Measurements from ENCODE around the gene GRIN3B. TPM values are rescaled to one million over a fixed set of nuclear protein-coding genes. Genes with fewer than 3 reads are reported as not detected.

The GRIN3B gene
- polyA plus RNA-seq, 2 of the 4 experiments (the other 2 are of a cell fraction), result 0.67 to 1.5 TPM

GRCh38 chr19:1054102-1055027, 54.1 kb downstream of the GRIN3B start:
- 87% methylated on average over 11 of the region's 28 CpGs for WGBS (ENCODE audit: missing lambda C conversion rate)
- TF ChIP-seq HDAC2 (IDR thresholded peaks at IDR 0.05) (0 out of 2 replicates have a peak, but pooled peaks have one; percentile 18), KDM1A (IDR thresholded peaks at IDR 0.05; ENCODE audit: low read depth) (peak; percentile 82; the same call in 1 of the 2 replicates), POLR2A (IDR thresholded peaks at IDR 0.05; ENCODE audit: low read length) (no peak), RNF2 (IDR thresholded peaks at IDR 0.05; ENCODE audit: borderline replicate concordance, low read depth) (no peak), ZFP36 (IDR thresholded peaks at IDR 0.05; ENCODE audit: borderline replicate concordance, partially characterized antibody) (peak; percentile 95)
- ChIA-PET POLR2A (no interaction called here), CTCF (interaction anchor here (0.6 to 2.0 kb wide), 3 partner anchors 13 to 1243 kb away, joined by 3 to 6 read pairs (median 4); partner anchors contain the start of gene ARHGAP45)
- Histone ChIP-seq H3K4me3 (no peak overlapping the region), H3K9me3 (no peaks in the 10 kb centered on the region), H3K4me2 (no peak overlapping the region), H3K27ac (no peak overlapping the region), H3K4me1 (no peaks in the 10 kb centered on the region)
- no peak for FAIRE-seq
- DNase-seq (ENCODE audit: low read depth in 1 of 2, low spot score in 1 of 2), result no peak
- no peak for ATAC-seq

GRCh38 chr19:1055028-1055425, 54.8 kb downstream of the GRIN3B start:
- TF ChIP-seq ZFP36 (IDR thresholded peaks at IDR 0.05; ENCODE audit: borderline replicate concordance, partially characterized antibody), result no peak
- TF ChIP-seq MYC (IDR thresholded peaks at IDR 0.05; ENCODE audit: borderline replicate concordance, low read length), result no peak
- no peak for TF ChIP-seq POLR2A (IDR thresholded peaks at IDR 0.05; ENCODE audit: low read length)
- no peak for TF ChIP-seq EP300 (IDR thresholded peaks at IDR 0.05)
- TF ChIP-seq RNF2 (IDR thresholded peaks at IDR 0.05; ENCODE audit: borderline replicate concordance, low read depth), result no peak
- no peak for TF ChIP-seq PHF8 (IDR thresholded peaks at IDR 0.05; ENCODE audit: borderline replicate concordance, low read depth)
- H3K27ac ChIP-seq, result no peak overlapping the region
- 87% methylated on average over 4 of the region's 14 CpGs for WGBS (ENCODE audit: missing lambda C conversion rate)
- no peaks in the 10 kb centered on the region for H3K9me3 ChIP-seq
- H3K4me1 ChIP-seq, result no peaks in the 10 kb centered on the region
- no peak overlapping the region for H3K4me2 ChIP-seq
- DNase-seq (ENCODE audit: low read depth in 1 of 2, low spot score in 1 of 2), result no peak
- ChIA-PET POLR2A (interaction anchor here (1.3 kb wide), 1 partner anchor 10 kb away, joined by 3 read pairs; no protein-coding TSS in a partner anchor), CTCF (interaction anchor here (0.8 to 3.5 kb wide), 5 partner anchors 10 to 140 kb away, joined by 3 to 18 read pairs (median 4); partner anchors contain the start of genes ARHGAP45 and RNU6-2)
- ATAC-seq, result no peak
- no peak for FAIRE-seq
- no peak overlapping the region for H3K4me3 ChIP-seq

- CTCF ChIA-PET, result interaction anchor here (0.6 to 3.5 kb wide), 12 partner anchors 7 to 183 kb away, joined by 3 to 18 read pairs (median 4); partner anchors contain the start of genes ARHGAP45 and RNU6-2
- Histone ChIP-seq H3K9me3 (no peaks in the 10 kb centered on the region), H3K27ac (no peak overlapping the region), H3K4me2 (no peak overlapping the region), H3K4me1 (no peaks in the 10 kb centered on the region), H3K4me3 (no peak overlapping the region)
- 89% methylated on average over 10 of the region's 20 CpGs for WGBS (ENCODE audit: missing lambda C conversion rate)
- DNase-seq (ENCODE audit: low read depth in 1 of 2, low spot score in 1 of 2), result no peak
- no peak for FAIRE-seq
- POLR2A ChIA-PET, result interaction anchor here (1.3 kb wide), 1 partner anchor 9 kb away, joined by 3 read pairs; no protein-coding TSS in a partner anchor
- no peak for ATAC-seq
- no peak for TF ChIP-seq REST (IDR thresholded peaks at IDR 0.05)
- no peak for TF ChIP-seq KDM1A (IDR thresholded peaks at IDR 0.05; ENCODE audit: low read depth)
- no peak for TF ChIP-seq CEBPB (IDR thresholded peaks at IDR 0.05)
- no peak for TF ChIP-seq NR3C1 (IDR thresholded peaks at IDR 0.05)
- TF ChIP-seq PBX3 (IDR thresholded peaks at IDR 0.05), result no peak
- TF ChIP-seq FOXS1 (CRISPR knock-in tag; IDR thresholded peaks at IDR 0.05), result no peak
- no peak for TF ChIP-seq BCL3 (IDR thresholded peaks at IDR 0.05)
- TF ChIP-seq HMGXB4 (CRISPR knock-in tag; IDR thresholded peaks at IDR 0.05; ENCODE audit: borderline replicate concordance), result no peak
- no peak for TF ChIP-seq ZFP36 (IDR thresholded peaks at IDR 0.05; ENCODE audit: borderline replicate concordance, partially characterized antibody)
- TF ChIP-seq EP300 (IDR thresholded peaks at IDR 0.05), result no peak
- no peak for TF ChIP-seq RAD21 (conservative IDR thresholded peaks at IDR 0.05 in 1 of 2, IDR thresholded peaks at IDR 0.05 in 1 of 2)
- no peak for TF ChIP-seq CBX8 (IDR thresholded peaks at IDR 0.05)
- no peak for TF ChIP-seq HDAC2 (IDR thresholded peaks at IDR 0.05)
- no peak for TF ChIP-seq EHF (CRISPR knock-in tag; IDR thresholded peaks at IDR 0.05)
- no peak for TF ChIP-seq EHMT2 (IDR thresholded peaks at IDR 0.05; ENCODE audit: low read depth)
- no peak for TF ChIP-seq ZNF302 (CRISPR knock-in tag; IDR thresholded peaks at IDR 0.05)
- TF ChIP-seq MAFK (IDR thresholded peaks at IDR 0.05; ENCODE audit: partially characterized antibody), result no peak
Measured at GRCh38 chr19:1055886-1056620, 55.8 kb downstream of the GRIN3B start.

Measured in A549 (cell line).